SK-N-SH (cell line): ENCODE data around the gene TMEM92.

ENCODE experiments used
- CTCF ChIP-seq: fragments of 200-600 bp; sonication (generic); IDR thresholded peaks from 2 replicates; pipeline ENCODE4 v1.6.1; 2017; ENCODE audit warnings: antibody characterized with exemption, mild to moderate bottlenecking, moderate library complexity
- RFX5 ChIP-seq: IDR thresholded peaks from 2 replicates; pipeline ENCODE4 v1.6.1; 2012; ENCODE audit warnings: mild to moderate bottlenecking, improper control_type of control experiment, low read length

GRCh38 chr17:50244771-50245170, 29.5 kb upstream of the TMEM92 start:
- no peak for TF ChIP-seq RFX5
- TF ChIP-seq CTCF: no peak
